H1 (cell line): ENCODE results near the gene METRNL. TPM values are rescaled to one million over a fixed set of nuclear protein-coding genes. Genes with fewer than 3 reads are reported as not detected.

Source experiments
- BRCA1 ChIP-seq: IDR thresholded peaks from 2 replicates; pipeline ENCODE4 v1.6.1; 2012; ENCODE audit warnings: low read depth, low read length, improper control_type of control experiment
- CHD1 ChIP-seq: IDR thresholded peaks from 2 replicates; pipeline ENCODE4 v1.6.1; 2012; ENCODE audit warnings: low read depth, low read length, improper control_type of control experiment
- polyA plus RNA-seq, 7 experiments: library from polyadenylated mRNA; depleted of rRNA in 3 of 7; stranded (reverse) in 5 of 7; unstranded in 2 of 7; fragments of >200 nt in 5 of 7; fragments of 200-250 nt in 2 of 7; gene quantifications; 1 replicate in 5 of 7; 2 replicates in 1 of 7; 4 replicates in 1 of 7; pipeline versions ENCODE4 v1.2.1 to v1.2.3, GENCODE V29; 2011 to 2013; ENCODE audit warnings: missing spikeins in 2 of 7, mixed read lengths in 2 of 7
- total RNA-seq: library from RNA; stranded (reverse); fragmentation: NEBNext Ultra II Directional; extraction: Animal tissue kit (Norgen Biotek cat#: 25700); gene quantifications from 2 replicates; pipeline ENCODE4 v1.2.1, GENCODE V29; 2021

The METRNL gene
- total and polyA plus RNA-seq, 2 of the 8 experiments (the other 6 are each of a cell fraction or from before 2014, with no cell fraction given) = 13.9 to 14.2 TPM

DNA sequence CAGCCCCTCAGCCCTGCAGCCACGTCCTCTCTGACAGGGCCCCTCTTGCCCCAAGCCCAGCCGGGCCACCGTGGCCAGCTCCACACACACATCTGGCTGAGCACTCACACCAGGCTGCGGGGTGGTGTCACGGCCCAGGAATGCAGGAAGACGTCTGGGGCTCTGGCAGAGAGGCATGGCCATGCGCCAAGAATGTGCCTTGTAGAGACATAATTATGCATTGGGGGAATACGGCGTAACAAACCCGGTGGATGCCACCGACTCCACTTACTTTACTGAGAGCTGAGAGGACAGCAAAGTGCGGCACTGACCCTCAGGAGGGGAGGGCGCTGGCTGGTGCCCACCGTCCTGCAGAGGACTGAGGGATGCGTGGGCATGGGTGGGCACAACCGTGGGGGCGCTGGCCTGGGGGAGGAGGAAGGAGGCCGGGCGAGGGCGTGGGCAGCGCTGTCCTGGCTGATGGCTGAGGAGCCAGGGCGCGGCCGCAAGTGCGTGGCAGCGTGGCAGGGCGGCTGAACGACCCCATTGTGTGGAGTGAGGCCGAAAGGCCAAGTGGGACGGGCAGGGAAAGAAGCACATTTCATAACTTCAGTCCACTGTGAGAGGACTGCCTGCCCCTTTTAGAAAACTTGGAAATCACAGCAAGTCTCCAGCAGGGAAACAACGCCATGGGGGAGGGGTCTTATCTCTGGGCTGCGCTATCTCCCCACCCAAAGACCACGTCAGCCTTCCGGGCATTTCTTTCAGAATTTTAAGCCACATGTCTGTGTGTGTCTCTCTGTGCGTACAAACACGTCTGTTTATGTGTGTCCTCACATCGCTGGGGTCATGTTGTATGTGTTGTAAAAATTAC lies 30.6 kb downstream of the METRNL start (continued):
- no peak for TF ChIP-seq BRCA1
- TF ChIP-seq CHD1 = no peak
